Activated CD8-positive, alpha-beta T cell treated with anti-CD3 and anti-CD28 coated beads for 36 hours (primary cell): ENCODE measurements around the gene EXOC4. TPM values are rescaled to one million over a fixed set of nuclear protein-coding genes. Genes with fewer than 3 reads are reported as not detected.

ENCODE experiments used
- ATAC-seq: fragments of 200-7000 bp; cut with Tn5 transposase; one replicate; pipeline ENCODE4 v1.10.0; 2021; ENCODE audit warnings: mild to moderate bottlenecking, moderate library complexity
- CTCF ChIA-PET: fragments of 350-600 bp; sonication (Branson Sonifier 250); formaldehyde crosslinking; loops from one replicate; lab custom pipeline; 2021; ENCODE audit warnings: antibody characterized with exemption; lab: Charles Lee
- POLR2A ChIA-PET: fragments of 350-600 bp; sonication (Branson Sonifier 250); formaldehyde crosslinking; loops from one replicate; lab custom pipeline; 2021; ENCODE audit warnings: antibody characterized with exemption; lab: Charles Lee
- DNase-seq: peaks from one replicate; pipeline ENCODE4 v3.0.0-alpha.2; 2020
- H3K27ac Mint-ChIP-seq: one replicate; pipeline ENCODE4 v1.8.0; 2021; ENCODE audit warnings: mild to moderate bottlenecking, mixed read lengths
- H3K27me3 Mint-ChIP-seq: one replicate; pipeline ENCODE4 v1.8.0; 2021; ENCODE audit warnings: mixed read lengths
- H3K36me3 Mint-ChIP-seq: one replicate; pipeline ENCODE4 v1.8.0; 2021; ENCODE audit warnings: low read depth, mixed read lengths
- H3K4me1 Mint-ChIP-seq: one replicate; pipeline ENCODE4 v1.8.0; 2021; ENCODE audit warnings: low read depth, mixed read lengths
- H3K4me3 Mint-ChIP-seq: one replicate; pipeline ENCODE4 v1.8.0; 2021; ENCODE audit warnings: mild to moderate bottlenecking, moderate library complexity, mixed read lengths
- H3K9me3 Mint-ChIP-seq: one replicate; pipeline ENCODE4 v1.8.0; 2021; ENCODE audit warnings: mixed read lengths
- CTCF ChIP-seq: fragments of 200-600 bp; IDR thresholded peaks from one replicate; pipeline ENCODE4 v1.8.0; 2022; ENCODE audit warnings: antibody characterized with exemption, mild to moderate bottlenecking
- intact Hi-C: fragments of 100-400 bp; cut with micrococcal nuclease; formaldehyde crosslinking; loops from one replicate; pipeline ENCODE4 v1.10.0; 2022
- total RNA-seq, 2 experiments: library from RNA; stranded (reverse); gene quantifications; one replicate each; pipeline ENCODE4 v1.2.3, GENCODE V29; 2021

EXOC4 gene
- total RNA-seq, 2 experiments from 2014 or later: 54.1 to 61.7 TPM

- intact Hi-C loops: no loop called here
- Mint-ChIP-seq H3K27ac (no peak overlapping the region), H3K4me3 (no peak overlapping the region), H3K27me3 (no peaks in the 10 kb centered on the region), H3K4me1 (peaks cover 10% of the 10 kb centered on the region), H3K9me3 (no peaks in the 10 kb centered on the region), H3K36me3 (peaks cover 3% of the 10 kb centered on the region)
- no peak for ATAC-seq
- no peak for DNase-seq
- CTCF ChIA-PET: no interaction called here
- no peak for TF ChIP-seq CTCF
- POLR2A ChIA-PET: no interaction called here
These were observed 145.6 kb downstream of the EXOC4 start for GRCh38 chr7:133398506-133398905.

- Mint-ChIP-seq H3K36me3 (peaks cover 6% of the 10 kb centered on the region), H3K4me1 (peaks cover 6% of the 10 kb centered on the region), H3K27ac (no peak overlapping the region), H3K9me3 (no peaks in the 10 kb centered on the region), H3K4me3 (no peak overlapping the region), H3K27me3 (no peaks in the 10 kb centered on the region)
- CTCF ChIA-PET: interaction anchor here (1.8 kb wide), 1 partner anchor 9 kb away, joined by 5 read pairs; no protein-coding TSS in a partner anchor
- no peak for TF ChIP-seq CTCF
- intact Hi-C loops: no loop called here
- ATAC-seq (no peak), DNase-seq (no peak)
- POLR2A ChIA-PET: no interaction called here
These were observed 148.3 kb downstream of the EXOC4 start for GRCh38 chr7:133401225-133401624.

GRCh38 chr7:133408212-133408611, 155.3 kb downstream of the EXOC4 start:
- H3K4me3 Mint-ChIP-seq: no peak overlapping the region
- ChIA-PET POLR2A (interaction anchor here (1.1 kb wide), 1 partner anchor 41 kb away, joined by 3 read pairs; no protein-coding TSS in a partner anchor), CTCF (no interaction called here)
- intact Hi-C loops: no loop called here
- ATAC-seq (no peak), DNase-seq (no peak)
- H3K4me1 Mint-ChIP-seq: peaks cover 5% of the 10 kb centered on the region
- H3K36me3 Mint-ChIP-seq: peaks cover 10% of the 10 kb centered on the region
- no peaks in the 10 kb centered on the region for H3K9me3 Mint-ChIP-seq
- no peaks in the 10 kb centered on the region for H3K27me3 Mint-ChIP-seq
- TF ChIP-seq CTCF: no peak
- H3K27ac Mint-ChIP-seq: no peak overlapping the region

DNA sequence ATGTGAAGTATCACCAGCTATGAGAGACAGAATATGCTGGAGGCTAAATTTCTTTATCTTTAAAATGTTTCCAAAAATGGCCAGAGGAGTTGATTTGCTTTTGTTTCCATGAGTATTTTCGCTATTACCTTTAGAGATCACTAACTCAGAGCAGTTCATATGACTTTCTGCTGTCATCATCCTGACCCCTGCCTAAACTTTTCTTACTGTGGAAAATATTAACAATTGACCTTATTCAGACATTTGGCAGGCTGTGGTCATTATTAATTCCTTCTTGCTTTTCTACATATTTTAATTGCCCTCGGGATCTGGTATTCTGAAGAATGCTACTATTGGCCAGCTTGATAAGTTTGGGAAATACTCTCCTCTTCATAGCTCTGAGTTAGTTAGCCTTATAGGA, 156.5 kb downstream of the EXOC4 start:
- DNase-seq: no peak
- ATAC-seq: no peak
- POLR2A ChIA-PET: no interaction called here
- Mint-ChIP-seq H3K36me3 (peaks cover 8% of the 10 kb centered on the region), H3K27ac (no peak overlapping the region), H3K4me1 (peaks cover 5% of the 10 kb centered on the region), H3K9me3 (no peaks in the 10 kb centered on the region), H3K4me3 (no peak overlapping the region), H3K27me3 (no peaks in the 10 kb centered on the region)
- intact Hi-C loops: no loop called here
- TF ChIP-seq CTCF: no peak
- CTCF ChIA-PET: interaction anchor here (0.7 to 1.3 kb wide), 2 partner anchors 16 to 19 kb away, joined by 3 read pairs; no protein-coding TSS in a partner anchor

- Mint-ChIP-seq H3K4me1 (peaks cover 5% of the 10 kb centered on the region), H3K27me3 (no peaks in the 10 kb centered on the region), H3K36me3 (peaks cover 7% of the 10 kb centered on the region), H3K27ac (no peak overlapping the region), H3K4me3 (no peak overlapping the region), H3K9me3 (no peaks in the 10 kb centered on the region)
- DNase-seq (no peak), ATAC-seq (no peak)
- TF ChIP-seq CTCF: no peak
- POLR2A ChIA-PET: no interaction called here
- CTCF ChIA-PET: interaction anchor here (0.7 to 1.3 kb wide), 2 partner anchors 17 to 18 kb away, joined by 3 read pairs; no protein-coding TSS in a partner anchor
- intact Hi-C loops: no loop called here
These were observed 157.1 kb downstream of the EXOC4 start for GRCh38 chr7:133409966-133410365.
